NK-92 (cell line): ENCODE measurements around the gene ACLY.
"Not testable (repeated sequence)": the region's sequence is repeated elsewhere in the genome, so short reads cannot be mapped to it uniquely, and the experiment has no call there.

ENCODE experiments used
- DNase-seq: peaks from one replicate; lab custom pipeline; 2025; ENCODE audit not compliant: unreplicated experiment; lab: John Stamatoyannopoulos, UW

Gene ACLY

GRCh38 chr17:41873559-41874292 is 45.0 kb downstream of the ACLY start:
- DNase-seq = no peak

GRCh38 chr17:41871789-41872188 is 47.0 kb downstream of the ACLY start:
- no peak for DNase-seq

- DNase-seq = no peak
Measured at GRCh38 chr17:41870627-41871026, 48.1 kb downstream of the ACLY start.

DNA sequence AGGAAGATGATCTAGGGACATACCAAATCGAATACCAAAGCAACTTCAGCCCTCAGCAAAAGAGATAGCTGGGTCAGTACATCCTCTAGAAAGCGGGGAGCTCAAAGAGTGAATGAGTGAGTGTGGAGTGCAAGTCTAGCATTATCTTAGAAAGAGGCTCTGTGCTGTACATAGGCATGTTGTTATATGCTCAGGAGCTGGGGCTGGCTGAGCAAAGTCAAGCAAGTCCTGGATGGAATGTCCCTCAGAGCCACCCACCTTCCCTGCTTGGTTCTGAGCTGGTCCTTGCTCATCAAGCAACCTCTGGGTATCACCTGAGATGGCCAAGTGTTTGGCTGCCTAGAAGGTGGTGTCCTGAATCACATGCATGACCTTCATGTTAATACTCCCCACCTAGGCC is 48.7 kb downstream of the ACLY start:
- no peak for DNase-seq

- no peak for DNase-seq
Measured at GRCh38 chr17:41869426-41869825, 49.3 kb downstream of the ACLY start.

DNA sequence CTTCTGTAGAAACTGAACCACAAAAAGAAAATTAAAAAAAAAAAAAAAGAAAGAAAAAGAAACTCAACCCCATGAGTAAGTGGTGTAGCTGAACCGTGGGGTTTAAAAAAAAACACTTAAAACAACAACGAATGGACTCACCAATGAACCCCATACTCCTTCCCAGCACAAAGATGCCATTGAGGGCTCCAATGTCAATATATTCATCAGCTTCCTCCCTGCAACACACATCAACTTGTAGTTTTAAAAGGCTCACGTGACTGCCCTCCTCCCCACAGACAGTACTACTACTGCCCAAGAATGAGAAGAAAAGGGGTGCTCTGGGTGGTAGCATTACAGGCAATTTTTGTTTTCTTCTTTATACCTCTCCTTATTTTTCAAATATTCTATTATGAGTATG is 50.2 kb downstream of the ACLY start:
- DNase-seq = no peak

DNA sequence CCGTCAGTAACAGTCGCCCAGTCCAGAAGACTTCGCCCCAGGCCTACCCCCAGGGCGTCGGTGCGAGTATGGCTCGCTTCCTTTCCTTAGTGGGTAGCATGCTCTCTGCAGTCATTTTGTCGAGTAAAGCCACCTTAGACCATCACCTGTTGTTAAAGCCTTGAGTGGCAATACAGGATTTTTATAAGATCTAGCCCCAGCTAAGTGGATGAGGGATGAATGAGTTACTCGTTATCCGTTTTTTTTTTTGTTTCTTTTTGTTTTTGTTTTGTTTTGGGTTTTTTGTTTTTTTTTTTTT is 53.2 kb downstream of the ACLY start:
- no peak for DNase-seq

DNA sequence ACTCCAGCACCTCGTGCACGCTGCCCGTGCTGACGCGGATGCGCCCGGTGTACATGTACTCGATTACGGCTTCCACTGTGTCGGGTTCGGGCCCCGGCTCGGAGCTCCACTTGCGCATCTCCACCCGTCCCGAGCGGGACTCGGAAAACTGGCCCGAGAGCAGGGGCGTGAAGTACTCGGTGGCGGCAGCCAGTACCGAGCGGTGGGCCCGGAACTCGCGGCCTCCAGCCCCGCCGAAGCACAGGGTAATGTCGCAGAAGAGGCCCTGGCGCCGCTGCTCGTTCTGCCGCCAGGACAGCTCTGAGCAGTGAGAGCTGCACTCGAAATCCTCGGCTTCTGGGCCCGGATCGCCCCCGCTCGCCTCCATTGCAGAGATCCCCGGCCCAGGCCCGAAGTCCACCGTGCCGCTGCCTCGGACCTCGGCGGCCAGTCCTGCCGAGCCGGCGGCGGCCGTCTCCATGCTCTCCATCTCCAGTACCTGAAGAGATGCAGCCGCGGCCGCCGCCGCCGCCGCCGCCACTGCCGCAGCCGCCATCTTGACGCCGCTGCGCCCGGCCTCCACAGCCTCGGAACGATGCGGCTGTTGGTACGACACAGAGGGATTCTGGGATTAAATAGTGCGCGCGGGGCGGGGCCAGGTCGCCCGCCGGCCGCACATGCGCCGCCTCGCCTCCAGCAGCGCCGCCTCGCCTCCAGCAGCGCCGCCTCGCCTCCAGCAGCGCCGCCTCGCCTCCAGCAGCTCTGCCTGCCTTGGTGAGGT is 53.7 kb downstream of the ACLY start, which contains the start of gene KLHL11:
KLHL11 (minus strand) TSS at position 588 of the 760 bp plus-strand sequence; CDS start at position 535, 53 bp downstream.
- no peak for DNase-seq

- no peak for DNase-seq
Measured at GRCh38 chr17:41864498-41864835, 54.3 kb downstream of the ACLY start.

DNA sequence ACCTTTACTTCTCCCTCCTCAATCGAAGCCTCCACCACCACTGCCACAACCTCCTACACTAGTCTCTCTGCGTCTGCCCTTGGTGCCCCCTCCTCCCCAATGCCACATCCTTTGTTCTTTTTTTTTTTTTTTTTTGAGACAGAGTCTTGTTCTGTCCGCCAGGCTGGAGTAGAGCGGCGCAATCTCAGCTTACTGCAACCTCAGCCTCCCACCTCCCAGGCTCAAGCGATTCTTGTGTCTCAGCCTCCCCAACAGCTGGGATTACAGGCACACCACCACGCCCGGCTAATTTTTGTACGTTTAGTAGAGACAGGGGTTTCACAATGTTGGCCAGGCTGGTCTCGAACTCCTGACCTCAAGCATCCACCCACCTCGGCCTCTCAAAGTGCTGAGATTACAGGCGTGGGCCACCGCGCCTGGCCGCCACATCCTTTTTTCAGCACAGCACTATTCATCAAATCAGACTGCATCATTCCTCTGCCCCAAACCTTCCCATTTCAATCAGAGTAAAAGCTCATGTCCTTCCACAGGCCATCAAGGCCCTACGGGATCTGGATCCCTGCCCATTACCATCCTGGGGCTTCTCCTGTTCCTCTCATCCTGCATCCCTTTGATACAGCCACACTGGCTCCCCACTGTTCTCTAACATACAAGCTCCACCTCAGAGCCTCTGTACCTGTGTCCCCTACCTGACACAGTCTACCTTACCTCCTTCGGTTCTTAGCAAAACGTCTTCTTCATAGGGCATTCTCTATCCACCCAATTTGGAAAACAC is 55.5 kb downstream of the ACLY start:
- DNase-seq = no peak

DNA sequence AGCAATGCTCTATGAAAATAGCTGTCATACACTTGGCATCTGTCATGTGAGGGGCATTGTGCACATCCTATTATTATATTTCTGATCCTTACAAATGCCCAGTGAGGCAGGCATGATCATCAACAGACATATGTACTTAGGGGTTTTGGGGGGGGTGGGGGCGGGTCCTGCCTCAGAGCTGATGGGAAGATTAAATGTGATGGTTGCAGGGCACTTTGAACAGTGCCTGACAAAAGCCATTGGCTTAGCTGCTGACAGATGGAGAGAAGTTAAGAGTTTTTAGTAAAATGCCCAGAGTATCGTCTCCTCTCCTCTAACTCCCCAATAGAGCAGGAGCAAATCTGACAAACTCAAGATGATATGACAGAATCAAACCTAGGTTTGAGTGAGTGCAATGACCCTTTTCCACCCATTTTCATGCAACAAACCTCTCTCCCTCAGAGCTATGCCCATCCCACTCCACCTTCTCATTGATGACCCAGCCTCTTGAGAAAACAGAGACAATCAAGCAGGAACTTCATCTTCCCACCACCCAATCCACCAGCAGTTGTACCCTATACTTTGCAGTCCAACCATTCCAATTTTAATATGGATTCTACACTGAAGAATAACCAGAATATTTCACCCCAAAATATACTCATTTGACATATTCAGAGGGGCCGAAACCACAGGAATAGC is 58.4 kb downstream of the ACLY start:
- DNase-seq = no peak

- not testable (repeated sequence) for DNase-seq
Measured at GRCh38 chr17:41851382-41851781, 67.4 kb downstream of the ACLY start.

DNA sequence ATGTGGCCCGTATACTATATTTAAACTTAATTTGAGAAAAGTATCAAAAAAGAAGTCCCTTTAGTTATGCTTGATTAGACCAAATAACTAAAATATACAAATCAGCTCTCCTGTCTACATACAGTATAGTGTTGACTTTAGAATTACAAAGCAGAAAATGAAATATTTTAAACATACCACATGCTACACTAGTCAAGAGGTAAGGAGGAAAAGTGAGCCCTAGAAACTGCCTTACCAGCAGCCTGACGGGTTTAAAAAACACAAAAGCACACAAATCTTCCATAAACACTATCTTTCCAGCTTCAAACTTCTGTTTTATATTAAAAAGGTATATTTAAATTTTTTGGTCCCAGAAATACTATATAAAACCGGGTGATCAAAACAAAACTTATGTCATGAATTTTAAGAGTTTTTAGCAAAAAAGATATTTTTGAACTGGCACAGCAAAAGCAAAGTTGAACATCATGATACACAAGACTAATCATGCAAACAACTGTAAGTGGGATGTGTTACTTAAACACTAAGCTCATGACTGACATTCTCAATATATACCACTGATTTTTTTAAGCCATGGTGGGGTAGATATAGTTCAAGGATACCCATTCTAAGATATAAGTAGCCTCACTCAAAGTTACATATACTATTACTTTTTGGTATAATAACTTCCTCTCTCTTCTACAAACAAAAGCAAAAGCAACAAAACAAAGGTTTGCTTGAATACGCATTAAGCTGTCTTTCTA is 69.3 kb downstream of the ACLY start:
- no peak for DNase-seq

GRCh38 chr17:41848788-41849187 is 70.0 kb downstream of the ACLY start:
- no peak for DNase-seq

GRCh38 chr17:41844971-41845370 is 73.8 kb downstream of the ACLY start:
- DNase-seq = no peak

DNA sequence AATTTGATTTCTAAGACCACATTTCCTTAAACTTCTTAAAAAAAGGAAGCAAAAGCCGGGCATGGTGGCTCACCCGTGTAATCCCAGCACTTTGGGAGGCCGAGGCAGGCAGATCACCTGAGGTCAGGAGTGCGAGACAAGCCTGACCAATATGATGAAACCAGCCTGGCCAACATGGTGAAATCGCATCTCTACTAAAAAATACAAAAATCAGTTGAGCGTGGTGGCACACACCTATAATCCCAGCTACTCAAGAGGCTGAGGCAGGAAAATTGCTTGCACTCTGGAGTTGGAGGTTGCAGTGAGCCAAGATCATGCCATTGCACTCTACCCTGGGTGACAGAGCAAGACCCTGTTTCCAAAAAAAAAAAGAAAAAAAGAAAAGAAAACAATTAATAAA is 78.0 kb downstream of the ACLY start:
- not testable (repeated sequence) for DNase-seq

- not testable (repeated sequence) for DNase-seq
Measured at GRCh38 chr17:41839448-41839847, 79.3 kb downstream of the ACLY start.

DNA sequence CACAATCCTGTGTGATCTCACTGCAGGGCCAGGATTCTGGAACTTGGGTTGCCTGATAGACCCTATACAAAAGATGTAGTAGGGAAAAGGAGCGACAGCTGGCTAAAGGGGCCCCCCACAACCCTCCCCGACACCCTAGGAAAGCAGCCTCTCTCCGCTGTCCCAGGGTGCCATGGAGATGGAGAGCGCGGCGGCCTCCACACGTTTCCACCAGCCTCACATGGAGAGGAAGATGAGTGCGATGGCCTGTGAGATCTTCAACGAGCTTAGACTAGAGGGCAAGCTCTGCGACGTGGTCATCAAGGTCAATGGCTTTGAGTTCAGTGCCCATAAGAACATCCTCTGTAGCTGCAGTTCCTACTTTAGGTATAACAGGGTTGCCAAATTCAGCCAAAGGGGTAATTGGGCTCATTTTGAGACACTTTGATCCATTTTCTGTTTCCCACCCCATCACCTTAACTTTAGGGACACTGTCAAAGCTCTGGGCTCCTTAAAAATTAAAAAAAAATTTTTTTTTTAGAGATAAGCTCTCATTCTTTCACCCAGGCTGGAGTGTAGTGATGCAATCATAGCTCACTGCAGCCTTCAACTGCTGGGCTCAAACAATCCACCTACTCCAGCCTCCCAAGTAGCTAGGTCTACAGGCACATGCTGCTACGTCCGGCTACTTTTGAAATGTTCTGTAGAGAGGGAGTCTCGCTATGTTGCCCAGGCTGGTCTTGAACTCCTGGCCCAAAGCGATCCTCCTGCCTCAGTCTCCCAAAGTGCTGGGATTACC is 80.8 kb downstream of the ACLY start, which contains the start of gene KLHL10:
KLHL10 (plus strand) TSS at position 65 of the 778 bp plus-strand sequence; CDS start at position 173, 108 bp downstream.
- no peak for DNase-seq

DNA sequence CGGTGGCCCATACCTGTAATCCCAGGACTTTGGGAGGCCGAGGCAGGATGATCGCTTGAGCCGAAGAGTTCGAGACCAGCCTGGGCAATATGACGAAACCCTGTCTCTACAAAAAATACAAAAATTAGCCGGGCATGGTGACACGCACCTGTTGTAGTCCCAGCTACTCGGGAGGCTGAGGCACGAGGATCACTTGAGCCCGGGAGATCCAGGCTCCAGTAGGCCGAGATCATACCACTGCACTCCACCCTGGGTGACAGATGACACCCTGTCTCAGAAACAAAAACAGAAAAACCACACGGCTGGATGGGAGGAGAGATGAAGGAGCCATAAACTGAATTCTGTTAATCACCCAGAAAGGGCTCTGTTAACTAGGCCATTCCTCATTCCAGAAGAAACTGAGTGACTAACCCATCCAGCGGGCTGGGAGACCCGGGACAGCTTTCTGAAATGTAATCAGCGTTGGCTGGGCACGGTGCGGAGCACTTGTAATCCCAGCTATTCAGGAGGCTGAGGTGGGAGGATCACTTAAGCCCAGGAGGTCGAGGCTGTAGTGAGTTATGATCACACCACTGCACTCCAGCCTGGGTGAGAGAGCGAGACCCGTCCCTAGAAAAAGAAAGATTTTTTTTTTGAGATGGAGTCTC is 82.1 kb downstream of the ACLY start:
- no peak for DNase-seq
